GM18868 (cell line): ENCODE measurements around the gene FHIT.
"Not testable (repeated sequence)": the region's sequence is repeated elsewhere in the genome, so short reads cannot be mapped to it uniquely, and the experiment has no call there.

Source experiments
- ATAC-seq: cut with Tn5 transposase; IDR thresholded peaks from one replicate; pipeline ENCODE4 v1.9.1; 2021; ENCODE audit warnings: mild to moderate bottlenecking, moderate library complexity; ENCODE audit not compliant: unreplicated experiment

FHIT gene

GRCh38 chr3:60742606-60743145, 508.6 kb downstream of the FHIT start:
- no peak for ATAC-seq

DNA sequence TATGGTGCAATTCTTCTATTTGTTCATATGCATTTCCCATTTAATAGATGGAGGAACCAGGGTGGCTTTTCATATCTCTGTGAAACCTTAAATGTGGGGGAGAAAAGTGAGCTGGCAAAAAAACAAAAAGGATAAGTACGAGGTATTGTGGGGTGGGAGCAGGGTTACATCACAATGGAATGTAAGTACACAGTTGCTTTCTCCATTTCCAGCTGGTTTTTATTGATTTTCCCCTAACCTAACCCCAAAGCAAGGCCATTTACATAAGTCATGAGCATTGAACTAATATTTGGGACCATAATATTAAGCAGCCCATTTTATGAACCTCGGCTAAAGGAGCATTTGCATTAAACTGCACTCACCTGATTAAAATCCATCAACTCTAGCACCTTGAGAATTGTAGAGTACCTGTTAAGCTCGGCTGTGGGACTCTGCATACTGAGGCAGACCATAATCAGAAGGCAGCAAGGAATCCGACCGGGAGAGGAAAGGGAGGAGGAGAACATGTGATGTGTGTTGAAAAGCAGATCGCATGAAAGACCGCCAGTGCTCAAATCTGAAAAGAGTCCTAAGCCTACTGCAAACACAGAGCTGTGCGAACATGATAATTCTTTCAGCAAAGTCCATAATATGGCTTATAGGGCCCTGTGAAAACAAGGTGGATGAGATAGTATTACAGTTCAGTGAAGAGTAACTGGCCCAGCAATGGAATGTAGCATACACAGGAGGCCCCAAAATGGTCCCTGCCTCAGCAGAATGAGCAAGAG, 513.4 kb downstream of the FHIT start:
- no peak for ATAC-seq

- ATAC-seq, result no peak
These were observed 520.9 kb downstream of the FHIT start for GRCh38 chr3:60730371-60730770.

DNA sequence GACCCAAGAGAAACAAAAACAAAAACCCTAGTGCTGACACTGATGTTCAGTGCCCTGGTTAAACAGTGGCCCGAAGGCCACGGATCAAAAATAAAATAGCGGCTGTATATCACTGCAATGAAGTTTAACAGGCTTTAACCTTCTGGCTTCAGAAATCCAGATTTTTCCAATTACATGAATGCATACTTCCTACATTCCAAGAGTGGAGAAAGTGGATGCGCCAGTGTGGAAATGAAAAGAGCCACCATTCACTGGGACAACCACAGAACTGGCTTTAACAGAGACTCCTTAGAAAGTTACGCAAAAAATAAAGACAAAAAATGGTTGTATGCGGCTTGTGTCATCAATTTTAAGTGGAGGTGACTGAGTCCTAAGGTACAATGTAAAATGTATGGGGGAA, 522.2 kb downstream of the FHIT start:
- ATAC-seq, result no peak

- no peak for ATAC-seq
These were observed 523.2 kb downstream of the FHIT start for GRCh38 chr3:60728006-60728405.

- ATAC-seq, result no peak
These were observed 530.5 kb downstream of the FHIT start for GRCh38 chr3:60720736-60721135.

DNA sequence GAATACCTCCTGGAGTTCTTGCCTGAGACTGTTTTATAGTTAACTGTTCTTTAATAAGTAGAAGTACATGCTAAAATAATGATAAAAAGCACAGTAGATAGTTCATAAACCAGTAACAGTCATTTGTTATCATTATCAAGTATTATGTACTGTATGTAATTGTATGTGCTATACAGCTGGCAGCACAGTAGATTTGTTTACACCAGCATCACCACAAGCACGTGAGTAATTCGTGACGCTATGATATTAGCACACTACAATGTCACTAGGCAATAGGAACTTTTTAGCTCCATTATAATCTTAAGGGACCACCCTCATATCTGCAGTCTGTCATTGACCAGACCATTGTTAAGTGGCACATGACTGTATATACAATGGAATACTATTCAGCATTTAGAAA, 534.7 kb downstream of the FHIT start:
- ATAC-seq, result no peak

DNA sequence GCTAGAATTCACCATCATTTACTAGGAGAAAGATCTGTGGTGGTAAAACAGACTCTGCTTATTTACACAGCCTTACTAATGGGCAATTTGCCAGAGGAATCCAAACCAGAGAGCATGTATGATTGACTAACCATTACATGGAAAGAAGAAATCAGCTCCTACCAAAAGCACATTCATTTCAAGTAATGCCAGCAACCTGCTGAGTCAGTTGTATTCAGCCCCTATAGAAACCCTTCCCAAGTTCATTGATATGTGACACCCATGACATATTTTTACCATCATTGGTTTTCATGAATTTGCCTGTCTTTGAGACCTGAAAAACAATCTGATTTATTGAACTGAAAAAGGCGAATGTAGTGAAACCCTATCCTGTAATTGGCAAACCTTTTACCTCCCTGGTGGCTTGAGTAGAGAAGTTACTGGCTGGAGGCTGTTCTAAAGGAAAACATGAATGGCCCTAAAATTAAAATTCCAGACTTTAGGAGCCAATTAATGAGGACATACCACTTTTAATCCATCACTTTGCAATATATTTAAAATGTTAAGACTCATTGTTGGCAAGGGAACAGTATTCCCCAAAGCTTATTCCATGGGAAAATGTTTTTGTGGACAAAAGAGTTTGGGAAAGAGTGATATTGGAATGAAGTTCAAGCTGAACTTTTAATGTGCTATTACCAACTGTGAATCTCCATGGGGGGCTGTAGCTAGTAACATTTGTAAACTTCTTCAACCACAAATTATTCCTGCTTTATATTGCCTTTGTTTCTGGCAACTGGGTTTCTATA, 542.9 kb downstream of the FHIT start:
- no peak for ATAC-seq

DNA sequence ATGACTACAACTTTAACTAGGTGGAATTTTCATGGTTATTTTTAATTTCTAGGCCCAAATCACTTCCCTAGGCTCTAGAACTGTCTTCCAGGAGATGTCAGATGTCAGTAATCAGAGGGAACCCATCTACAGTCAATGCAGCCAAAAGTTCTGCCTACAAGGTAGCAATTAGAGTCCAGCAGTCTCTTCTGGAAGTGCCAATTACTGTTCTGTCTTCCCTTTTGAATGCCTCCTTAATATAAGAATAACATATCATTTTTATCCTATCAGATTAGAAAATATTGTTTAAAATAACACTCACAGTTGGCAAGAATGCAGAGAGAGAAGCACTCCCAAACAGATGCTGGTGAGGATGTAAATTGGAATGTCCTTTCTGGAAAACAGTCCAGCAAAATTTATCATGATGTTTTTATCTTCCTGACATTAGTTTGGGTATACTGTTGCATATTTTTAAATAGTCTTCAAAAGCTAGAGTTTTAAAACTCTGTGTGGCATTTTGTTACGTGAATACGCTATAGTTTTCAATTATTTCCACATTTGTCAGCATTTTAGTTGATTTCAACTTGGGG, 543.7 kb downstream of the FHIT start:
- no peak for ATAC-seq

DNA sequence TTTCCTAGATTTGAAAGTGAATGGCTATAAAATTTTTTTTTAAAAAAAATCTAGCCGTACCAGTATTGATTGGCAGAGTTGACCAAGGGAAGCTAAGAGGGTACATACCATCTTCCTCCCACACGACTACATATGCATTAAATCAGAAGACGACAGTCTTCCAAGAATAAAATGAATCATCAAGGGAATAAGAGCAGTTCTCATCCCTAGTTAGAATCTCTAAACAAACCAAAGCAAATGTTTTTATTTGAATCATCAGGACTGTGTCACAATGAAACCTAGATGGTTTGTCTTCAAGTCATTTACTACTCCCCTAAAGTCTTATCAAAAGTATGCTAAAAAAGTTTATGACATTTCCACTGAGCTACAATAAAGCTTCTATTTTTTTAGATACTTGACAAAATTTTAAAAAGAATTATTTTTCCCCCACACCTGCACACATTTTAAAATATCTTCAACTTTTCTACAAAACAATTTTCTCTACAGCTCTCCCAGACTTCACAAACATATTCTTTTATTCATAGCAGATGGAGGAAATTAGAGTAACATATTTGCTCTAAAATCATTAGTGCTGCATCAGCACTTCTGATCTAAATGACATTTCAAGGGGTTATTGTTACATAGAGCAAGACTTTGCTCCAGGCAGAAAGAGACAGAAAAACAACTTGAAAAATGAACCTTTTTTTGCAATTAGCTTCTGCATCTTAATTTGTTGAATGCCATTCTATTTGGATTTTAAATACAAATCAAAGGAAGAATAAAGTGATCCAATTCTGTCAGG, 547.1 kb downstream of the FHIT start:
- ATAC-seq, result no peak

GRCh38 chr3:60703008-60703407, 548.2 kb downstream of the FHIT start:
- no peak for ATAC-seq

DNA sequence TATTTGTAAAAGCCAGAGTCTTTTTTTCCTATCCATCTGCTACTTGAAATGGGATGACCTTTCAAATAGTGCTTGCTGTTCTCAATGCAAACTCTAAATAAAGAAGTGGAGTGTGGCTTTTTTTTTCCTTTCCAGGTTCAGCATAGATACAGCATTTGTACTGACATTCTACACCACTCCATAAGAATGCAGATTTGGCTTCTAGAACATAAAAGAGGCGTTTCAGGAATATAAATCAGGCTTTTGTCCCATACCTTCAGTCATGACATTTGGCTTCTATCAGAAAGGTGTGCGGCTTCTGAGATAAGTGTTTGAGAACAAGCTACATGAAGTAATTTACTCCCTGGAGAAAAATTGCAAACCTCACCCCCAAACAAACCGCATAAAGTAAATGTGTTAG, 553.1 kb downstream of the FHIT start:
- ATAC-seq, result no peak

DNA sequence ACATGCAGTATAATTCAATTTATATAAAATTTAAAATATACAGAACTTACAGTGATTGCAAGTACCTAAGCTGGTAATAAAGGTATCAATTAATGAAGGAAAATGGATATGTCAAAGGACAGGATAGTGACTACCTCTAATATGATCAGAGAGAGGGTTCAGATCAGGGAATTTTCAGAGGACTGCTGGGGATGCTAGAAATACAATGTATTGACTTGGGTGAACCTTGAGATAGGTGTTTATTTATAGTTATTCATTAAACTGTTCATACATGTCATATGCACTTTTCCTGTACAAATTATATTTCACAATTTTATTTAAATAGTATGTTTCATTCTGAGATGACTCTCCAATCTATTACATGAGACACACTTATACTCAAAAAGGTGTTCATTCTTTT, 554.1 kb downstream of the FHIT start:
- ATAC-seq, result no peak

DNA sequence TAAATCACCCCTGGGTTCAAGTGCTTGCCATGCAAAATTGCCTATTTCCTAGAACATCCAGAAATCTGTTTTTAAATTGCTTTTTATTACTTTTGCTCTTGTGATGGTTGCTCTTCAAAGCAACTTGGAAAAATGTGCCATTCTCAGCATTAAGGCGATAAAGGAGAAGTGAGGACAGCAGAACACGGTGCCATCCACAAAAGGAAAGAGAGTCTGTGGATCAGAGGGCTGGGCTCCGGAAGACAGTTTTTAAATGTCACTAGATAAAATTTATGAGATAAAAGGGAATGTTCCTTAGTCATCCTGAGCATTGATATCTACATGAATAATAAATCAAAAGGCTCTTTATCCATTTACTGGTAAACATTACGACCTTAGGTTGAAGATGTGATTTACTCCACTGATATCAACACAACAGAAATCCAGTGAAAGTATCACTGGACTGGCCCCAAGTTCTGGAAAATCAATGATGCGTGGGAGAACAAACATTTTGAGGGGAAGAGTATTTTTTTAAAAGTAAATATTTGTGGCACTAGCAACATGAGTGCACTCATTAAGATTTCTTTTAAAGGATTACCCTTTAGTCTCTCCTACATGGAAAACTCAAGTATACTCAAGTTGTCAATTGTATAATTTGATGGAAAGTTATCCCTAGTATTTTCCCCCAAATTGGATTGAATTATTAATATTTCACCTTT, 554.7 kb downstream of the FHIT start:
- ATAC-seq, result no peak

DNA sequence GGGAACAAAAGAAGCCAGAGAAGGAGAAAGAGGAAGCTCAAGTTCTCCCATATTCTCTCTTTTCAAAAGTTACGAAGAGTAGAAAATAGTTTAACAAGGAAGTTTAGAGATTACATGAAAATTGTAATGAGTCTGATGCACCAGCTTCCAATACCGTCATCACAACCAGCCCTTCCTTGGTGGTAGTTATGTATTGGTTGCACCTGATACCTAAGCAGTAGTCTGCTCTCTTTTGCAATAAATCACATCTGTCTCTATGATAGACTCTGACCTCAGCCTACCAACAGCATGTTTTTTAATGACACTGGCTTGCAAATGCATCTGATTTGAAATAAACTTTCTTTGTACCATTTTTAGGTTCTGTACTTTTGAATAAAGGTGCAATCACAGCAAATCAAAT, 575.8 kb downstream of the FHIT start:
- no peak for ATAC-seq

DNA sequence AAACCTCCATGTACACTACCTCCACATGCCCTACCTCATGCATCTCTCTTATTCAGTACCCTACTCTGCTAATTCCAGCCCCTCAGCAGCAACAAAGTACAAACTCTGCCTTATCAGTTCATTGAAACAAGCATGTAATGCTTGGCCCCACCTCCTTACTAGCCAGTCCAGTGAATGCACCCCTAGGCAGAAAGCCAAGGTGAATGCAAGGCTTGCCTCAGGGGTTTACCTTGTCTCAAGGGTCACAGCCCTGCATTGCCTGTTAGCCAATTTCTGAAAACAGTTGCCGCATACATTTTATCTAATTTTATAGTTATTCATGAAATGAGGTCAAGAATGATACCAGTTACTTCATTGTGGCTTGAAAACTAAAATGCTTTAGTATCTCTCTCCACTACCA, 576.4 kb downstream of the FHIT start:
- ATAC-seq, result no peak

- ATAC-seq, result no peak
These were observed 578.1 kb downstream of the FHIT start for GRCh38 chr3:60673123-60673522.

- not testable (repeated sequence) for ATAC-seq
These were observed 578.9 kb downstream of the FHIT start for GRCh38 chr3:60672337-60672736.

GRCh38 chr3:60669636-60670035, 581.6 kb downstream of the FHIT start:
- no peak for ATAC-seq

- no peak for ATAC-seq
These were observed 591.2 kb downstream of the FHIT start for GRCh38 chr3:60660026-60660425.
